HepG2 (cell line): Measurements from ENCODE around the gene ITGB1. TPM values are rescaled to one million over a fixed set of nuclear protein-coding genes. Genes with fewer than 3 reads are reported as not detected.

Source experiments
- BCL3 ChIP-seq: sonication (generic); formaldehyde crosslinking; IDR thresholded peaks from 2 replicates; pipeline ENCODE4 v1.5.1; 2020; ENCODE audit warnings: mild to moderate bottlenecking, missing genetic modification reagents, moderate library complexity
- EEA1 ChIP-seq: sonication (generic); formaldehyde crosslinking; IDR thresholded peaks from 2 replicates; pipeline ENCODE4 v1.5.1; 2020; ENCODE audit warnings: mild to moderate bottlenecking, missing genetic modification reagents, borderline replicate concordance
- ETS1 ChIP-seq: sonication (generic); formaldehyde crosslinking; IDR thresholded peaks from 2 replicates; pipeline ENCODE4 v1.4.0; 2020; ENCODE audit warnings: missing genetic modification reagents
- GZF1 ChIP-seq: sonication (generic); formaldehyde crosslinking; IDR thresholded peaks from 2 replicates; pipeline ENCODE4 v1.5.1; 2020; ENCODE audit warnings: mild to moderate bottlenecking, missing genetic modification reagents
- HNRNPLL ChIP-seq: fragments of 200-400 bp; formaldehyde crosslinking; IDR thresholded peaks from 2 replicates; pipeline ENCODE4 v1.6.1; 2017; ENCODE audit warnings: mild to moderate bottlenecking, low read depth, low read length; ENCODE audit not compliant: poor library complexity, severe bottlenecking
- MED8 ChIP-seq: sonication (generic); formaldehyde crosslinking; IDR thresholded peaks from 2 replicates; pipeline ENCODE4 v1.8.1; 2023; ENCODE audit warnings: mild to moderate bottlenecking, missing genetic modification reagents; ENCODE audit not compliant: insufficient replicate concordance
- NFYC ChIP-seq: IDR thresholded peaks from 2 replicates; pipeline ENCODE4 v1.6.1; 2016; ENCODE audit warnings: missing genetic modification reagents, missing compliant biosample characterization
- PAX8 ChIP-seq: sonication (generic); formaldehyde crosslinking; IDR thresholded peaks from 2 replicates; pipeline ENCODE4 v1.8.0; 2022; ENCODE audit warnings: mild to moderate bottlenecking, missing genetic modification reagents, borderline replicate concordance
- PRDM10 ChIP-seq: sonication (generic); formaldehyde crosslinking; IDR thresholded peaks from 2 replicates; pipeline ENCODE4 v1.4.0; 2020; ENCODE audit warnings: low read depth, missing genetic modification reagents
- PRDM15 ChIP-seq: sonication (generic); formaldehyde crosslinking; IDR thresholded peaks from 2 replicates; pipeline ENCODE4 v1.4.0; 2020; ENCODE audit warnings: missing genetic modification reagents
- REL ChIP-seq: sonication (generic); formaldehyde crosslinking; conservative IDR thresholded peaks from 2 replicates; pipeline ENCODE4 v1.8.0; 2022; ENCODE audit warnings: mild to moderate bottlenecking, missing genetic modification reagents, moderate library complexity
- ZBTB44 ChIP-seq: sonication (generic); formaldehyde crosslinking; IDR thresholded peaks from 2 replicates; pipeline ENCODE4 v1.4.0; 2020; ENCODE audit warnings: missing genetic modification reagents
- ZFP36L1 ChIP-seq: sonication (generic); formaldehyde crosslinking; IDR thresholded peaks from 2 replicates; pipeline ENCODE4 v1.8.0; 2022; ENCODE audit warnings: mild to moderate bottlenecking, missing genetic modification reagents, moderate library complexity
- ZFP41 ChIP-seq: sonication (generic); formaldehyde crosslinking; IDR thresholded peaks from 2 replicates; pipeline ENCODE4 v1.4.0; 2020; ENCODE audit warnings: mild to moderate bottlenecking, missing genetic modification reagents, borderline replicate concordance
- ZNF777 ChIP-seq: sonication (generic); formaldehyde crosslinking; IDR thresholded peaks from 2 replicates; pipeline ENCODE4 v1.4.0; 2020; ENCODE audit warnings: missing genetic modification reagents
- polyA plus RNA-seq, 8 experiments: library from polyadenylated mRNA; depleted of rRNA in 3 of 8; stranded (reverse) in 7 of 8; unstranded in 1 of 8; fragments of >200 nt; fragmentation: Illumina TruSeq in 4 of 8; extraction: Trizol in 4 of 8; gene quantifications; 2 replicates each; pipeline versions ENCODE4 v1.2.1 to v1.2.3, GENCODE V29; 2011 to 2016; ENCODE audit warnings: low read depth in 4 of 8, missing spikeins in 1 of 8, mixed read lengths in 1 of 8; ENCODE audit not compliant: insufficient read depth in 1 of 8
- total RNA-seq, 5 experiments: library from RNA; depleted of rRNA; stranded (reverse); fragments of >200 nt; fragmentation: Illumina TruSeq; extraction: Trizol; gene quantifications; 2 replicates each; pipeline ENCODE4 v1.2.3, GENCODE V29; 2016; ENCODE audit warnings: low read depth in 1 of 5

ITGB1 gene
- total and polyA plus RNA-seq, 2 of the 13 experiments (the other 11 are each of a cell fraction or from before 2014, with no cell fraction given): 190 to 204 TPM

GRCh38 chr10:32958085-32959005 lies at the start of gene ITGB1 (continued):
- TF ChIP-seq ZBTB44 (CRISPR knock-in tag): no peak
- no peak for TF ChIP-seq ETS1 (CRISPR knock-in tag)
- 0 out of 2 replicates have a peak, but pooled peaks have one; percentile 70 for TF ChIP-seq REL
- TF ChIP-seq BCL3 (CRISPR knock-in tag): no peak
- TF ChIP-seq EEA1 (CRISPR knock-in tag): no peak
- TF ChIP-seq PRDM15: peak; percentile 40; the same call in 1 of the 2 replicates
- TF ChIP-seq HNRNPLL: peak; percentile 72
- peak; percentile 51; the same call in 1 of the 2 replicates for TF ChIP-seq ZFP41 (CRISPR knock-in tag)
- TF ChIP-seq ZFP36L1 (CRISPR knock-in tag): 0 out of 2 replicates have a peak, but pooled peaks have one; percentile 79
- 0 out of 2 replicates have a peak, but pooled peaks have one; percentile 14 for TF ChIP-seq NFYC (CRISPR knock-in tag)
- no peak for TF ChIP-seq PAX8 (CRISPR knock-in tag)
- TF ChIP-seq ZNF777: no peak; the same call in 1 of the 2 replicates
- no peak for TF ChIP-seq MED8 (CRISPR knock-in tag)
- TF ChIP-seq GZF1 (CRISPR knock-in tag): 0 out of 2 replicates have a peak, but pooled peaks have one; percentile 39
- TF ChIP-seq PRDM10 (CRISPR knock-in tag): no peak
